ENCODE data around the gene TAX1BP3.

Gene TAX1BP3

GRCh38 chr17:3663102-3664011 is 5.0 kb downstream of the TAX1BP3 start:
- H3K27ac ChIP-seq, result no peak overlapping the region

DNA sequence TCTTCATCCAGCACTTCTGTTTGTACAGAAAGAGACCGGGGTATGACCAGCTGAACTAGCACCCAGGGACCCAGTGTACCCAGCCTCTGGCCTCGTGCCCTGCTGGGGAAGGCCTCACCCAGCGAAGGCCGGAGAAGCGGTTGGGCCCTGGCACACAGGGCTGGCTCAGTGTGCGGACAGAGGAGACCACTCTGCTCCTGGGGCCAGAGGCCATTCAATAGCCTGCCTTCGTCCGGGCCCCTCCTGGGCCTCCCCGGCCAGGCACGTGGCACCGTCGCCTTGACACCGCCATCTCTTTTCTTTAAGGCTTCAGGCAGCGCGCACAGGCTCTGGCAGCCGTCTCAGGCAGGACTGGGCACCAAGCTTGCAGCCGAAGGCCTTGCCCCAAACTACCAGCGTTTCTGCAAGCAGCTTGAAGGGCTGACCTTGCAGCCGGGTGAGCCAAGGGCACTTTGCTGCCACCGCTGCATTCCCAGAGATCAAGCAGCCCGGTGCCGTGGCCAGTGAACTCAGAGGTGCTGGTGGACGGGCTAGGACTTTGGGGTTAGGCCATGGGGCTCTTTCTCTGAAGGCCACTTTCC is 8.0 kb downstream of the TAX1BP3 start:
- Histone ChIP-seq H3K27ac (peak overlapping the region in 16 of 21 experiments; percentile 8 to 81 (median 56)), H3K4me3 (no peak overlapping the region)

More at GRCh38 chr17:3663102-3664011, 5.0 kb downstream of the TAX1BP3 start:
- H3K4me3 ChIP-seq, result no peak overlapping the region

GRCh38 chr17:3659541-3660111 is 8.8 kb downstream of the TAX1BP3 start:
- no peak overlapping the region for H3K4me3 ChIP-seq
- H3K27ac ChIP-seq, result peak overlapping the region in 17 of 21 experiments; percentile 8 to 81 (median 60)

DNA sequence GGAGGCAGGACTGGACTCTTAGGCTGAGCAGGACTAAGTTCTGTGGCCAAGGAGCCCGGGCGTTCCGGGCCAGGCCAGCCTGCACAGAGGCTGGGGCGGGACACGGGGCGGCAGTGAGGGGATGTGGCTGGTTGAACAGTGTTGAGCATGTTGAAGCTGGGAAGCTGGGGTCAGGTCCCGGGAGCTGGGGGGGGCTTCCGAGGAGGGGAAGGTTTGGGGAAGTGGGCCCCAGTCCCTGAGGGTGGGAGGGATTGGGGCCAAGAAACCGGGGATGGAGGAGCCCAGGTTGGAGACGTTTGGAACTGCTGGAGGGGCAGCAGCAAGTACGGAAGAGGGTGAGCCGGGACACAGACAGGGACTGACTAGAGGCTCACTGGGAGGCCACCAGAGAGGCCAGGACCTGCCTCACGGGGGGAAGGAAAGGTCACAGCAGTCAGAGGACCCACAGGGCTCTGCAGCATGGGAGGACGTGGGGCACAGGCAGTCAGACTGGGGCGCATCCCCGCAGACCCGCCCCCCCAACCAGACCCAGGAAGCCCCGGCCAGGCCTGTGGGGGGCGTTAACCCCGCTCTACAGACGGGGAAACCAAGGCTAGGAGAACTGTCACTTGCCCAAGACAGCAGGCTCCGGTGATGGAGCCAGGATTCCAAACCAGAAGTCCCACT is 9.5 kb downstream of the TAX1BP3 start:
- peak overlapping the region in 17 of 21 experiments; percentile 8 to 81 (median 60) for H3K27ac ChIP-seq
- H3K4me3 ChIP-seq, result no peak overlapping the region

GRCh38 chr17:3657874-3658783 is 10.2 kb downstream of the TAX1BP3 start:
- Histone ChIP-seq H3K4me3 (no peak overlapping the region), H3K27ac (peak overlapping the region in 8 of 21 experiments; percentile 10 to 81 (median 70))

DNA sequence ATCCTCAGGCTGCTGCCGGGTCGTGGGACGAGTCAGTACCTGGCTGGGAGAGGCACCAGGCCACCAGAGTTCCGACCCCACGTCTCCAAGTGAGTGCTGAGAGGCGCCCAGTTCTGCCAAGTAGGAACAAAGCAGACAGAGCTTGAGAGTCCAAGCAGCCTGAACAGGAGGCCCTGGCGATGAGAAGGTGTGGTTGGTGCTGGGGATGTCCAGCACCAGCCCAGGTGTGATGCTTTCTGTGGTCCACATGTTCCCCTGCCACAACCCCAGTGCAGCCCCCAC is 10.8 kb downstream of the TAX1BP3 start:
- Histone ChIP-seq H3K27ac (peak overlapping the region in 1 of 21 experiments; percentile 33), H3K4me3 (no peak overlapping the region)

DNA sequence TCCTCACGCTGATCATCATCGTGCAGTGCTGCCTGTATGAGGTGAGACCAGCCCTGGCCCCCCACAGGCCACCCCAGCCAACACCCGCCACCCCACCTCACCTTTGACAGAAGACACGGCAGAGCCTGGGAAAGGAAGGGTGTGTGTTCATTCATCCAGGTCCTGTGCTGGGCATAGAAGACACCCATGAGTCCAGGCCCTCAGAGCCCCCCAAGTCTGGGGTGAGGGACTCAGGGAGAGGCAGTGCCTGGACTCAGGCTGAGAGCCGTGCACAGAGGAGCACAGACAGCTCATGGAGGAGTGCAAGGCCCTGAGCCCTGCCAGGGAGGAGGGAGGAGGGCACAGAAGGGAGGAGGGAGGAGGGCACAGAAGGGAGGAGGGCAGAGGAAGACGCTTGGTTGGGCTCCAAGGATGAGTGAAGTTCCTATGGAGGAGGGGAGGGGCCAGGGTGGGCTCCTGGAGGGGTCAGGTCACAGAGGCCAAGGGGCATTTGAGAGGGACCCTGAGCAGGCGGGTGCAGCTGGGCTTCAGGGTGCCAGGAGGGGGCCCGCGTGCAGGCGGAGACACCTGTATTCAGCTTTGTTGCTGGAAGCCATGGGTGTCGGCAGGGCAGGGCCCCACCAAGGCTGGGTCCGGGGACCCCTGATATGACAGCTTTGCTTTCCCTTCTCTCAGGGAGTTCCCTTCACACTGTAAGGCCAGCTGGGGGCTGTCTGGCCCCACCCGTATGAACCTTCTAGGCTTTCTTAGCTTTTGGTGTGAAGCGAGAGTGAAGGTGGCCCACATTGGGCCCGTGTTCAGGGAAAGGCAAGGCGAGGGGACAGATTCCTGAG is 11.4 kb downstream of the TAX1BP3 start:
- H3K27ac ChIP-seq, result peak overlapping the region in 1 of 21 experiments; percentile 8
- H3K4me3 ChIP-seq, result no peak overlapping the region

DNA sequence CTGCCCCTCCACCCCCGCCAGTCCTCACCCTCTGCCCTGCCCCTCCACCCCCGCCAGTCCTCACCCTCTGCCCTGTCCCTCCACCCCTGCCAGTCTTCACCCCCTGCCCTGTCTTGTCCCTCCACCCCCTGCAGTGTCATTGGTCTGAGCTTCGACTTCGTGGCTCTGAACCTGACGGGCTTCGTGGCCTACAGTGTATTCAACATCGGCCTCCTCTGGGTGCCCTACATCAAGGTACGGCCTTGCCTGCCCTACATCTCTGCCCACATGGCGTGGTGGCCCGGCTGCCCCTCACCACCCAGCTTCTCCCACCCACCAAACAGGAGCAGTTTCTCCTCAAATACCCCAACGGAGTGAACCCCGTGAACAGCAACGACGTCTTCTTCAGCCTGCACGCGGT is 12.0 kb downstream of the TAX1BP3 start:
- no peak overlapping the region for H3K27ac ChIP-seq

GRCh38 chr17:3655766-3656165 is 12.6 kb downstream of the TAX1BP3 start:
- H3K4me3 ChIP-seq, result no peak overlapping the region
- no peak overlapping the region for H3K27ac ChIP-seq

More for the DNA sequence above, 12.0 kb downstream of the TAX1BP3 start:
- H3K4me3 ChIP-seq, result no peak overlapping the region

GRCh38 chr17:3647769-3648555 is 20.4 kb downstream of the TAX1BP3 start:
- peak overlapping the region in 9 of 21 experiments; percentile 8 to 53 (median 24) for H3K27ac ChIP-seq
- no peak overlapping the region for H3K4me3 ChIP-seq

DNA sequence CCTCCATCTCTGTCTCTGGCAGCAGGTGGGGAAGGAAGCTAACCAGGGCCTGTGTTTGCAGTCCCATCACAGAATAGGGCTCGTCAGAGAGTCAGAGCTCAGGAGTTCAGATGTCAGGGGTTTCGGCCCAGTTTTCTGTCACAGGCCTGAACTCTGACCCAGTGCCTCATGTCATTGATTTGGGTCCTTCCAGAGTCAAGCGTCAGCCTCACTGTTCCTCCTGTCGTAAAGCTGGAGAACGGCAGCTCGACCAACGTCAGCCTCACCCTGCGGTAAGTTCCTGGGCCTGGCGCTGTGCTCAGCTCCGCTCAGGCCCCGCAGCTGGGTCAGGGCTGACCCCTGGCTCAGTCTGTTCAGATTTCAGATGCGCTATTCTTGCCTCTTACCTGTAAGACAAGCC is 21.1 kb downstream of the TAX1BP3 start:
- Histone ChIP-seq H3K4me3 (no peak overlapping the region), H3K27ac (peak overlapping the region in 6 of 21 experiments; percentile 11 to 53 (median 34))

DNA sequence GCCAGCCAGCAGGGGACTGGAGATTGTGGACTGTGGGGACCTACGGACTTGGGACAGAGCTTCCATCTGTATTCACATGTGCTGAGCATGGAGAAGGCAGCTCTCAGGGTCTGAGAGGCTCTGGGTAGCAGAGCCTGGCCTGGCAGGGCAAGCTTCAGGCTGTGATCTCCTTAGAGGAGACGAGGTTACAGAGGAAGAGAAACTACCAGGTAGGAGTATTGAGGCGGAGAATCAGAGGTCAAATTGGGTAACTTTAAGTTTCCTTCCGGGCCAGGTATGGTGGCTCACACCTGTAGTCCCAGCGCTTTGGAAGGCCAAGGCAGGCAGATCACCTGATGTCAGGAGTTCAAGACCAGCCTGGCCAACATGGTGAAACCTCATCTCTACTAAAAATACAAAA is 23.1 kb downstream of the TAX1BP3 start:
- Histone ChIP-seq H3K27ac (no peak overlapping the region), H3K4me3 (no peak overlapping the region)

DNA sequence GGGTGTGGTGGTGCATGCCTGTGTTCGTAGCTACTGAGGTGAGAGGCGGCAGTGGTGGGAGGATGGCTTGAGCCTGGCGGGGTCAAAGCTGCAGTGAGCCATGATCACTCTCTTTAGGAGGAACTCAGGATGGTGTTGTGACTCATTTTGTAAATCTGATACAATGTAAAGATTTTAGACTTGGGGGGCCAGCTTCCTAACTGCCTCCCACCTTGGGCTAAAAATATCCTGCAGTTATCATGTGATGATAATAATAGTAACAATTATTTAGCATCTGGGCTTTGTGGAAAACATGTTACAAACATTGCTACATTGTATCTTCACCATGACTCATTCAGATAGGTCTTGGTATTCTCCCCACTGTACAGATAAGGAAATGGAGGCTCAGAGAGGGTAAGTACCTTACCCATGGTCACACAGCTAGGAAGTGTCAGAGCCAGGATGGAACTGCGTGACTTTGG is 24.5 kb downstream of the TAX1BP3 start:
- no peak overlapping the region for H3K4me3 ChIP-seq
- H3K27ac ChIP-seq, result no peak overlapping the region

DNA sequence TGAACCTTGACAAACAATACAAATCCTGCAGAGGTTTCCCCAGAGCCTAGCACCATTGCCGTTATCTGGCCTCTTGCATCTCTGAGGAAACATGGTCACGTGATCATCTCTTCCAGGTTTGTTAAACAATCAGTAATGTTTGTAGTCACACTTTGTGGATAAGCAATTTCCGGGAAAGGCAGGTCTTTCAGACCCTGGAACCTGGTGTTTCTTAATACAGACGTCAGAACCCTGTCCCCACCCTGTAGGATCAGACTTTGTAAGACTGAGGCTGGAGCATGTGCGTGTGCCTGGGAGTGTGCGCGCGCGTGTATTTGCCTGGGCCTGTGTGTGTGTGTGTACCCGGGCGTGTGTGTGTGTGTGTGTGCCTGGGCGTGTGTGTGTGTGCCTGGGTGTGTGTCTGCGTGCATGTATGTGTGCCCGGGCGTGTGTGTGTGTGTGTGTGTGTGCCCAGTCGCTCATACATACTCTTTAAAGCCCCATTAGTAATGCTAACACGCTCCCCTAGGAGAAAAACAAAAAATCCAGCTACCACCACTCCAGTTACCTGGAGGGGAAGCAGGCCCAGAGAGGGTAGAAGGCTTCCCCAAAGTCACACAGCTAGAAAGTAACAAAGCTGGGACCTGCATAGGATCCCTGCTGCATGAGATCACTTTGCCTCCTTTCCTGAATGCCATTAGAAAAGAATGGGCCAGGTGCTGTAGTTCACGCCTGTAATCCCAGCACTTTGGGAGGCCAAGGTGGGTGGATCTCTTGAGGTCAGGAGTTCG is 26.5 kb downstream of the TAX1BP3 start:
- Histone ChIP-seq H3K4me3 (no peak overlapping the region), H3K27ac (no peak overlapping the region)

DNA sequence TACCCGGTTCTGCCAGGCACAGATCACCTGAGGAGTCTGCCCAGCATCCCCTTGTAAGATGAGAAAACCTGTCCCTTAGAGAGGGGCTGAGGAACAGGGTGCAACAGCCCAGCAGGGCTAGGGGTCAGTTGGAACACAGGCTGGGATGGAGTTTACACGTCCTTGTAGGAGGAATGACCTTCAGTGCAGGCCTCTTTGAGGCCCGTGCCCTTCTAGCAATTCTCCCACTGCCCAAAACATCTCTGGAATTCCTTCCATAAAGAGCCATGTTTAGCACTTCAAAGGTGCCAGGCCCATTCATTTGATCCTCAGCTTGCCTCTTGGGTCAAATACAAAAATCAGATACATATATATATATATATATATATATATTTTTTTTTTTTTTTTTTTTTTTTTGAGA is 27.4 kb downstream of the TAX1BP3 start:
- no peak overlapping the region for H3K4me3 ChIP-seq
- no peak overlapping the region for H3K27ac ChIP-seq

DNA sequence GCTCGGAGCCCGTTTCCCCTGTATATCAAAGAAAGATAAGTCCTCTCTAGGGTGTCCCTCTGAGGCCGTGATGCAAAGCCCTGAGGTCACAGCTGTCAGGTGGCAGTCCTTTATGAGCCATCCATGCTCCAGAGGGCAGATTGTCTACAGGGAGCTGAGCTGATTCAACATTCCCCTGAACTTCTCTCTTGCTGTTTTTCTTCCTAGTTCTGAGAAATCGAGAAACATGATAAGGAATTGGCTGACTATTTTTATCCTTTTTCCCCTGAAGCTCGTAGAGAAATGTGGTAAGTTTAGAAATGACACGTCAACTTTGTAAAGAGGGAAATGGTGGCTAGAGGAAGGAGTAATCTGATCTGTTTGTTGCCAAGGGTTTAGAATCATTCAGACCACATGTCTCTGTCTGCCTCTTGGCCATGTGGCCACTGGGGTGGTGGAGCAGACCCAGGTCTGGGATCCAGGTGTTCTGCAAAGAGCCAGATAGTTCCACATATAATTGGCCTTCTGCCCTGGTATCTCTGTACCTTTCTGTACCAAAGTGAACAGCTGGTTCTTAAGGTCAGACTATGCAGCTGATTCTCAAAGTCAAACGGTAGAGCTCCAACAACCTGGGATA is 28.3 kb downstream of the TAX1BP3 start:
- Histone ChIP-seq H3K27ac (peak overlapping the region in 2 of 21 experiments; percentile 19 to 20), H3K4me3 (no peak overlapping the region)
